Astrocyte (in vitro differentiated cells and primary cell): Measurements from ENCODE around the gene IFT52.

Experiments used
- EZH2 ChIP-seq: IDR thresholded peaks from 2 replicates; pipeline ENCODE4 v1.6.1; 2012; ENCODE audit warnings: mild to moderate bottlenecking, low read length, inconsistent platforms; ENCODE audit not compliant: insufficient read depth
- TF ChIP-seq, protein P1 (sequence below): IDR thresholded peaks from 2 replicates; pipeline ENCODE4 v1.5.1; 2011; ENCODE audit warnings: low read depth, mild to moderate bottlenecking, inconsistent platforms, low read length, moderate library complexity; ENCODE audit not compliant: insufficient read depth

GRCh38 chr20:43665466-43666176, 74.9 kb downstream of the IFT52 start:
- TF ChIP-seq, protein P1, sequence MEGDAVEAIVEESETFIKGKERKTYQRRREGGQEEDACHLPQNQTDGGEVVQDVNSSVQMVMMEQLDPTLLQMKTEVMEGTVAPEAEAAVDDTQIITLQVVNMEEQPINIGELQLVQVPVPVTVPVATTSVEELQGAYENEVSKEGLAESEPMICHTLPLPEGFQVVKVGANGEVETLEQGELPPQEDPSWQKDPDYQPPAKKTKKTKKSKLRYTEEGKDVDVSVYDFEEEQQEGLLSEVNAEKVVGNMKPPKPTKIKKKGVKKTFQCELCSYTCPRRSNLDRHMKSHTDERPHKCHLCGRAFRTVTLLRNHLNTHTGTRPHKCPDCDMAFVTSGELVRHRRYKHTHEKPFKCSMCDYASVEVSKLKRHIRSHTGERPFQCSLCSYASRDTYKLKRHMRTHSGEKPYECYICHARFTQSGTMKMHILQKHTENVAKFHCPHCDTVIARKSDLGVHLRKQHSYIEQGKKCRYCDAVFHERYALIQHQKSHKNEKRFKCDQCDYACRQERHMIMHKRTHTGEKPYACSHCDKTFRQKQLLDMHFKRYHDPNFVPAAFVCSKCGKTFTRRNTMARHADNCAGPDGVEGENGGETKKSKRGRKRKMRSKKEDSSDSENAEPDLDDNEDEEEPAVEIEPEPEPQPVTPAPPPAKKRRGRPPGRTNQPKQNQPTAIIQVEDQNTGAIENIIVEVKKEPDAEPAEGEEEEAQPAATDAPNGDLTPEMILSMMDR: no peak
- no peak for TF ChIP-seq EZH2
